ENCODE measurements around the gene MTSS2.

Gene MTSS2

GRCh38 chr16:70661918-70662641 is 23.8 kb downstream of the MTSS2 start:
- H3K4me3 ChIP-seq (ENCODE audit: low read depth, low read length) = no peak overlapping the region
- DNase-seq (ENCODE audit: low read depth) = no peak

GRCh38 chr16:70661534-70661917 is 24.3 kb downstream of the MTSS2 start:
- no peak for DNase-seq (ENCODE audit: low read depth)
- H3K4me3 ChIP-seq (ENCODE audit: low read depth, low read length) = no peak overlapping the region
- TF ChIP-seq CTCF (IDR thresholded peaks at IDR 0.05; ENCODE audit: insufficient read depth, low read depth, low read length, missing control alignments) = no peak

More at GRCh38 chr16:70661918-70662641, 23.8 kb downstream of the MTSS2 start:
- TF ChIP-seq CTCF (IDR thresholded peaks at IDR 0.05; ENCODE audit: insufficient read depth, low read depth, low read length, missing control alignments) = no peak

GRCh38 chr16:70660672-70661350 is 25.0 kb downstream of the MTSS2 start:
- no peak for TF ChIP-seq CTCF (IDR thresholded peaks at IDR 0.05; ENCODE audit: insufficient read depth, low read depth, low read length, missing control alignments)
- H3K4me3 ChIP-seq (ENCODE audit: low read depth, low read length) = no peak overlapping the region
- DNase-seq (ENCODE audit: low read depth) = no peak

GRCh38 chr16:70659953-70660671 is 25.7 kb downstream of the MTSS2 start:
- no peak for DNase-seq (ENCODE audit: low read depth)
- H3K4me3 ChIP-seq (ENCODE audit: low read depth, low read length) = no peak overlapping the region
- no peak for TF ChIP-seq CTCF (IDR thresholded peaks at IDR 0.05; ENCODE audit: insufficient read depth, low read depth, low read length, missing control alignments)

- no peak for TF ChIP-seq CTCF (IDR thresholded peaks at IDR 0.05; ENCODE audit: insufficient read depth, low read depth, low read length, missing control alignments)
- no peak for DNase-seq (ENCODE audit: low read depth)
- H3K4me3 ChIP-seq (ENCODE audit: low read depth, low read length) = no peak overlapping the region
These were observed 26.3 kb downstream of the MTSS2 start for GRCh38 chr16:70659546-70659945.

GRCh38 chr16:70658921-70659320 is 26.9 kb downstream of the MTSS2 start:
- no peak overlapping the region for H3K4me3 ChIP-seq (ENCODE audit: low read depth, low read length)
- TF ChIP-seq CTCF (IDR thresholded peaks at IDR 0.05; ENCODE audit: insufficient read depth, low read depth, low read length, missing control alignments) = no peak
- no peak for DNase-seq (ENCODE audit: low read depth)
